HG02623 (cell line): ENCODE data around the gene ATG4D.
"Not testable (repeated sequence)": the region's sequence is repeated elsewhere in the genome, so short reads cannot be mapped to it uniquely, and the experiment has no call there.

Experiments
- ATAC-seq: cut with Tn5 transposase; IDR thresholded peaks from one replicate; pipeline ENCODE4 v1.9.1; 2021; ENCODE audit warnings: moderate library complexity; ENCODE audit not compliant: unreplicated experiment

Gene ATG4D

GRCh38 chr19:10573793-10574192 is 30.1 kb downstream of the ATG4D start:
- ATAC-seq: not testable (repeated sequence)

- no peak for ATAC-seq
Observed at GRCh38 chr19:10574462-10574861, 30.8 kb downstream of the ATG4D start.

DNA sequence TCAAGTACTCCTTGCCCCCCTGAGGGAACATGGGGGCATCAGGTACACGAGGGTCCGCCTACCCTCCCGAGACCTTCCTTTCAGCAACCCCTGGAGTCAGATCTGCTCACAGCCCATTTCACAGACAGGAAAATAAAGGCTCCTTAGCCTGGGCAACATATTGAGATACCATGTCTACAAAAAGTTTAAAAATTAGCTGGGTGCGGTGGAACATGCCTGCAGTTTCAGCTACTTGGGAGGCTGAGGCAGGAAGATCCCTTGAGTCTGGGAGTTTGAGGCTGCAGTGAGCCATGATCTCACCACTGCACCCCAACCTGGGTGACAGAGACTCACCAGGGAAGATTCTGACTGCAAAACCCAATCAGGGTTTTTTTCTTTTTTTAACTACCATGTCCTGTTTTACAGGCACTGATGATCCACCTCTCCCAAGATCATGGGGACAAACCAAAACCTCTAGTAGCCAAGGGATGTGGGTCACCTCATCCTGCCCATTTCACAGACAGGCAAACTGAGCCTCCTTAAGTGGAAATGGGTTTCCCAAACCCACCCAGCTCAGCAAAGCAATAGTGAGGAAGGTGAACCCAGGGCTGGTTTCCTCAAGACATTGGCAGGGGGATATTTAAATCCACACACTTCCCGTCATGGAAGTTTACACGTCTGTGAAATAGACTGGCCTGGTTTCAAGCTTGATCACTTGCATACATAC is 31.5 kb downstream of the ATG4D start:
- ATAC-seq: no peak

DNA sequence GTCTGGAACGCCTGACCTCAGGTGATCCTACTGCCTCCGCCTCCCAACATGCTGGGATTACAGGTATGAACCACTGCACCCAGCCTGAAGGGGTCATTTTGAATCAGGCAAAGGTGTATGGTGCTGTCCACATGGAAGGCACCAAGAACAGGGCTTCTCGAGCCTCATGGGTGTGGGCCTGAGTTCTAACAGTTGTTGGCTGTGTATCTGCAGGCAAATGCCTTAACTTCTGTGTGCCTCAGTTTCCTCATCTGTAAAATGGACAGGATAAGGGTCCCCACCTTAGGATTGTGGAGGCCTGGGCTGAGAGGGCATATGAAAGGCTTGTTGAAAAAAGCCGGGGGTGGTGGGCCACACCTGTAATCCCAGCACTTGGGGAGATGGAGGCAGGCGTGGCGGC is 34.2 kb downstream of the ATG4D start:
- ATAC-seq: no peak

- ATAC-seq: no peak
Observed at GRCh38 chr19:10580979-10581631, 37.4 kb downstream of the ATG4D start.

- ATAC-seq: no peak
Observed at GRCh38 chr19:10582091-10582490, 38.4 kb downstream of the ATG4D start.

GRCh38 chr19:10583036-10583776 is 39.5 kb downstream of the ATG4D start:
- ATAC-seq: no peak

DNA sequence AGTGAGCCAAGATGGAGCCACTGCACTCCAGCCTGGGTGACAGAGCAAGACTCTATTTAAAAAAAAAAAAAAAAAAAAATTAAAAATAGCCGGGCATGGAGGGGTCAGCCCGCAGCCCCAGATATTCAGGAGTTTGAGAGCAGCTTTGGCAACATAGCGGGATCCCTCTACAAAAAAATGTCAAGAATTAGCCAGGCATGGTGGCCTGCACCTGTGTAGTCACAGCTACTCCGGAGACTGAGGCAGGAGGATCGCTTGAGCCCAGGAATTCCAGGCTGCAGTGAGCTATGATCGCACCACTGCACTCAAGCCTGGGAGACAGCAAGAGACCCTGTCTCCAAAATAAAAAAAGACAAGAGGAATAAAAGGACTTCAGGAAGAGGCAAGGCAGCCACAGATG is 42.7 kb downstream of the ATG4D start:
- ATAC-seq: no peak

- ATAC-seq: no peak
Observed at GRCh38 chr19:10587022-10587838, 43.5 kb downstream of the ATG4D start, which contains the start of gene AP1M2. AP1M2 (minus strand) TSS chr19:10587312; CDS start chr19:10587231, 81 bp downstream.

- ATAC-seq: no peak
Observed at GRCh38 chr19:10587839-10588150, 44.1 kb downstream of the ATG4D start.

DNA sequence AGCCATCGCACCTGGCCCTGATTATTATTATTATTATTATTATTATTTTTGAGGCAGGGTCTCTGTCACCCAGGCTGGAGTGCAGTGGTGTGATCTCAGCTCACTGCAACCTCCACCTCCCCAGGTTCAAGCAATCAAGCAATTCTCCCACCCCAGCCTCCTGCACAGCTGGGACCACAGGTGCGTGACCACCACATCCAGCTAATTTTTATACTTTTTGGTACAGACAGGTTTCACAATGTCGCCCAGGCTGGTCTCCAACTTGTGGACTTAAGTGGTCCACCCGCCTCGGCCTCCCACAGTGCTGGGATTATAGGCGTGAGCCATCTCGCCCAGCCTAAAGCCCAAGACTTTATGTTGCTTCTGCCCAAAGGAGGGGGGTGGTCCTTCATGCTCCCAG is 49.4 kb downstream of the ATG4D start:
- no peak for ATAC-seq

DNA sequence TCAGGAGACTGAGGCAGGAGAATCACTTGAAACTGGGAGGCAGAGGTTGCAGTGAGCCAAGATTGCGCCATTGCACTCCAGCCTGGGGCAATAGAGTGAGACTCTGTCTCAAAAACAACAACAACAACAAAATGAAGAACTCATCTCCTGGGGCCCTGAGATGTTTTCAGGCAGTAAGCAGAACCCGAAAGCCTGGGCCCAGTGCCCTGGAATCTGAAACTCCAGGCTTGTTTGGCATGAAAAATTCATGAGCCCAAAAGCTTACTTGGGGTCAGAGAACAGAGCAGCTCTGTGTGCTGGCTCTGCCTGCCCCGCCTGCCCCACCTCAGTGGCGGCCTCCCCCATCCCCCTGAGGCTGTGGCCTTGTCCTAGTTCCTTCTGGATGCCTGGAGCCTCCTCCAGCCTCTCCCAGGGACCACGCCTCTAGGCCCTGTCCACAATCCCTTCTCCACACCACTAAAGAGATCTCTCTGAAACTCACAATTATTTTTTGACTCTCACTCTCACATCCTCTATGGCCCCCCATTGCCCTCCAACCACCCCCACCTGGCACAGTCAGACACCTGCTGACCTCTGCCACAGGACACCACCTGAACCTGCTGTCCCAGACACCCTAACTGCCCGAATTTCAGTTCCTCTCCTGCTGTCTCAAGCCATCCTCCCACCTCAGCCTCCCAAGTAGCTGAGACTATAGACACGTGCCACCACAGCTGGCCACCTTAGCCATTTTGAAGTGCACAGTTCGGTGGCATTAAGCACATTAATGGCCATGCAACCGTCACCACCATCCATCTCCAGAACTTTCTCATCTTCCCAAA is 50.3 kb downstream of the ATG4D start:
- no peak for ATAC-seq

GRCh38 chr19:10600149-10600548 is 56.4 kb downstream of the ATG4D start:
- no peak for ATAC-seq

DNA sequence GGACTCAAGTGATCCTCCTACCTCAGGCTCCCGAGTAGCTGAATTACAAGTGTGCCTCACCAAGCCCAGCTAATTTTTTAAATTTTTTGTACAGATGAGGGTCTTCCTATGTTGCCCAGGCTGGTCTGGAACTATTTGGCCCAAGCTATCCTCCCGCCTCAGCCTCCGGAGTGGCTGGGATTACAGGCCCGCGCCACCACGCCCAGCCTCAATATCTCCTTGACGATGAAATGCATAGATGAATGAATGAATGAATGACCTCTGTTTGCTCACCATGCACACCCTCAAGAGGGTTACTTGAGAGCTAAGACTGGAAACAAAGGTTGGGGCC is 58.3 kb downstream of the ATG4D start:
- ATAC-seq: no peak

DNA sequence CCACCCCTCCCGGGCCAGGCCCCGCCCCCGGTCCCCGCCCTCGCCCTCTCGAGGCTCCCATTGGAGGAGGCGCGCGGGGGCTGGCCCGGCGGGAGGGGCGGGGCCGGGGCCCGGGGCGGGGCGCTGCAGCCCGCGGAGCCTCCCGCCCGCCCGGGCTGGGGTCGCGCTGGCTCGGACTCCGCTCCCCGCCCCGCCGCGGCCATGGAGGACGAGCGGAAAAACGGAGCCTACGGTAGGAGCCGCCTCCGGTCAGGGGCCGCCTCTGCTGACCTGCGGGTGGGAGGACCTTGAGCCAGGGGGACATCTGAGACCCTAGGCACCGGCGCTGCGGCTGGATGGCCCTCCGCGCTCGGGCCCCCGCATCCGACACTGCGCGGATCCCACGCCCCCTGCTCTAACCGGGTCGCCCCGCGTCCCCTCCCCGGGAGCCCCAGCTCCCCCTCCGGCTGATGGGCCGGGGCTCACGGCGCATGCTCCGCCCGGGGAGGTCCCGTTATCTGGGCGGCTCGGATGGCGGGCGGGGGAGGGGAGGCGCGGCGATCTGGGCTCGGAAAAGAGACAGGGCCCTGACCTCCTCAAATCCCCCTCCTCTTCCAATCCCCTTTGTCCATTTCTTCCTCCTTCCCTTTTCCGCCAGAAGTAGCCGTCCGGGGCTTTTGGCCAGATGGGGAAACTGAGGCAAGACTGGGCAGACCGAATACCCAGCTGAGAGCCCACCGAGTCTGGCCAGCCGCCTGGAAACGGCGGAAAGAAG is 58.8 kb downstream of the ATG4D start:
- peak; percentile 49 for ATAC-seq
